ENCODE data around the gene FAM240B. TPM values are rescaled to one million over a fixed set of nuclear protein-coding genes. Genes with fewer than 3 reads are reported as not detected.

The FAM240B gene
- total and polyA plus RNA-seq, 12 donors = not detected

- no peak for DNase-seq
- no peaks in the 10 kb centered on the region for H3K27me3 ChIP-seq
- peaks cover 0 to 4% of the 10 kb centered on the region in 2 donors for H3K4me1 ChIP-seq (replicated peaks in 1 of 2)
- H3K27ac ChIP-seq = no peak overlapping the region
- intact Hi-C loops (cut with DNase I) = loop anchor here in 1 of 2 donors (10.0 kb wide), 1 partner anchor 59 kb away; no protein-coding TSS in a partner anchor
- no peaks in the 10 kb centered on the region for H3K36me3 ChIP-seq (replicated peaks in 1 of 2)
- H3K4me3 ChIP-seq = no peak overlapping the region
- TF ChIP-seq POLR2A (IDR thresholded peaks at IDR 0.05) (no peak), CTCF (IDR thresholded peaks at IDR 0.05) (no peak)
- H3K9me3 ChIP-seq (replicated peaks in 1 of 3) = no peaks in the 10 kb centered on the region
- 63 to 91% (median 76%) methylated on average over 1 to 2 of the region's 2 CpGs for WGBS, 4 donors
These were observed 44.1 kb downstream of the FAM240B start for GRCh38 chr9:38675831-38676230.

- TF ChIP-seq POLR2A (IDR thresholded peaks at IDR 0.05) (no peak), CTCF (IDR thresholded peaks at IDR 0.05) (no peak)
- Histone ChIP-seq H3K27ac (no peak overlapping the region), H3K4me1 (replicated peaks in 1 of 2) (peaks cover 0 to 4% of the 10 kb centered on the region in 2 donors), H3K36me3 (replicated peaks in 1 of 2) (no peaks in the 10 kb centered on the region), H3K27me3 (no peaks in the 10 kb centered on the region), H3K9me3 (replicated peaks in 1 of 3) (no peaks in the 10 kb centered on the region), H3K4me3 (no peak overlapping the region)
- WGBS, 4 donors = 80 to 94% (median 90%) methylated on average over 2 to 6 of the region's 6 CpGs
- DNase-seq = no peak
- intact Hi-C loops (cut with DNase I) = loop anchor here in 1 of 2 donors (10.0 kb wide), 1 partner anchor 60 kb away; no protein-coding TSS in a partner anchor
These were observed 44.7 kb downstream of the FAM240B start for GRCh38 chr9:38675211-38675610.

- intact Hi-C loops (cut with DNase I) = loop anchor here in 1 of 2 donors (10.0 kb wide), 1 partner anchor 61 kb away; no protein-coding TSS in a partner anchor
- TF ChIP-seq POLR2A (IDR thresholded peaks at IDR 0.05) (no peak), CTCF (IDR thresholded peaks at IDR 0.05) (no peak)
- WGBS, 4 donors = 94 to 96% (median 95%) methylated on average over 19 of the region's 19 CpGs
These were observed 46.3 kb downstream of the FAM240B start for GRCh38 chr9:38673399-38674193.

GRCh38 chr9:38671748-38672147, 48.2 kb downstream of the FAM240B start:
- WGBS, 4 donors = 83 to 94% (median 89%) methylated on average over 5 of the region's 5 CpGs

More at GRCh38 chr9:38673399-38674193, 46.3 kb downstream of the FAM240B start:
- Histone ChIP-seq H3K27me3 (no peaks in the 10 kb centered on the region), H3K27ac (no peak overlapping the region), H3K4me1 (replicated peaks in 1 of 2) (peaks cover 0 to 4% of the 10 kb centered on the region in 2 donors), H3K9me3 (replicated peaks in 1 of 3) (no peaks in the 10 kb centered on the region), H3K36me3 (replicated peaks in 1 of 2) (no peaks in the 10 kb centered on the region), H3K4me3 (no peak overlapping the region)
- DNase-seq = no peak

More at GRCh38 chr9:38671748-38672147, 48.2 kb downstream of the FAM240B start:
- no peaks in the 10 kb centered on the region for H3K27me3 ChIP-seq
- H3K4me1 ChIP-seq (replicated peaks in 1 of 2) = peaks cover 0 to 4% of the 10 kb centered on the region in 2 donors
- no peak overlapping the region for H3K27ac ChIP-seq
- DNase-seq = no peak
- intact Hi-C loops (cut with DNase I) = loop anchor here in 1 of 2 donors (10.0 kb wide), 1 partner anchor 63 kb away; no protein-coding TSS in a partner anchor
- H3K36me3 ChIP-seq (replicated peaks in 1 of 2) = no peaks in the 10 kb centered on the region
- TF ChIP-seq CTCF (IDR thresholded peaks at IDR 0.05) = no peak
- no peak for TF ChIP-seq POLR2A (IDR thresholded peaks at IDR 0.05)
- H3K4me3 ChIP-seq = no peak overlapping the region
- no peaks in the 10 kb centered on the region for H3K9me3 ChIP-seq (replicated peaks in 1 of 3)

Data from adrenal gland (tissue), 12 donors.